GM06990 (cell line): ENCODE measurements around the gene TAPT1.

ENCODE experiments used
- DNase-seq: peaks from one replicate; pipeline ENCODE4 v3.0.0-alpha.2; 2011; ENCODE audit not compliant: insufficient read length; ENCODE audit errors: extremely low read depth
- H3K27me3 ChIP-seq: replicated peaks from 2 replicates; pipeline ENCODE4 v1.6.0; 2011; ENCODE audit warnings: low read length; ENCODE audit not compliant: control insufficient read depth, insufficient read depth
- H3K36me3 ChIP-seq: 2 replicates; pipeline ENCODE4 v1.5.1; 2011; ENCODE audit warnings: low read length; ENCODE audit not compliant: control insufficient read depth, insufficient read depth
- H3K4me3 ChIP-seq: replicated peaks from 2 replicates; pipeline ENCODE4 v1.5.1; 2011; ENCODE audit warnings: low read depth, mild to moderate bottlenecking, control low read depth, low read length
- TF ChIP-seq, protein P1 (sequence below): IDR thresholded peaks from 2 replicates; pipeline ENCODE4 v1.5.1; 2011; ENCODE audit warnings: low read length, control low read depth, mild to moderate bottlenecking, inconsistent platforms; ENCODE audit not compliant: insufficient read depth, poor library complexity, severe bottlenecking

TAPT1 gene

GRCh38 chr4:16217300-16218051 lies 8.8 kb downstream of the TAPT1 start:
- H3K36me3 ChIP-seq = no peaks in the 10 kb centered on the region; the same call in 1 of the 2 replicates
- H3K27me3 ChIP-seq = no peaks in the 10 kb centered on the region
- DNase-seq = peak; percentile 27
- TF ChIP-seq, protein P1, sequence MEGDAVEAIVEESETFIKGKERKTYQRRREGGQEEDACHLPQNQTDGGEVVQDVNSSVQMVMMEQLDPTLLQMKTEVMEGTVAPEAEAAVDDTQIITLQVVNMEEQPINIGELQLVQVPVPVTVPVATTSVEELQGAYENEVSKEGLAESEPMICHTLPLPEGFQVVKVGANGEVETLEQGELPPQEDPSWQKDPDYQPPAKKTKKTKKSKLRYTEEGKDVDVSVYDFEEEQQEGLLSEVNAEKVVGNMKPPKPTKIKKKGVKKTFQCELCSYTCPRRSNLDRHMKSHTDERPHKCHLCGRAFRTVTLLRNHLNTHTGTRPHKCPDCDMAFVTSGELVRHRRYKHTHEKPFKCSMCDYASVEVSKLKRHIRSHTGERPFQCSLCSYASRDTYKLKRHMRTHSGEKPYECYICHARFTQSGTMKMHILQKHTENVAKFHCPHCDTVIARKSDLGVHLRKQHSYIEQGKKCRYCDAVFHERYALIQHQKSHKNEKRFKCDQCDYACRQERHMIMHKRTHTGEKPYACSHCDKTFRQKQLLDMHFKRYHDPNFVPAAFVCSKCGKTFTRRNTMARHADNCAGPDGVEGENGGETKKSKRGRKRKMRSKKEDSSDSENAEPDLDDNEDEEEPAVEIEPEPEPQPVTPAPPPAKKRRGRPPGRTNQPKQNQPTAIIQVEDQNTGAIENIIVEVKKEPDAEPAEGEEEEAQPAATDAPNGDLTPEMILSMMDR = no peak
- H3K4me3 ChIP-seq = no peak overlapping the region

GRCh38 chr4:16213121-16213520 lies 13.2 kb downstream of the TAPT1 start:
- Histone ChIP-seq H3K36me3 (no peaks in the 10 kb centered on the region; the same call in 1 of the 2 replicates), H3K4me3 (no peak overlapping the region), H3K27me3 (no peaks in the 10 kb centered on the region)
- TF ChIP-seq, protein P1 = no peak
- no peak for DNase-seq

GRCh38 chr4:16212138-16212782 lies 14.0 kb downstream of the TAPT1 start:
- DNase-seq = no peak
- no peak overlapping the region for H3K4me3 ChIP-seq
- TF ChIP-seq, protein P1 = no peak
- no peaks in the 10 kb centered on the region; the same call in 1 of the 2 replicates for H3K36me3 ChIP-seq
- H3K27me3 ChIP-seq = no peaks in the 10 kb centered on the region

- no peak overlapping the region for H3K4me3 ChIP-seq
- DNase-seq = no peak
- peaks cover 2% of the 10 kb centered on the region for H3K36me3 ChIP-seq
- TF ChIP-seq, protein P1 = no peak
- no peaks in the 10 kb centered on the region for H3K27me3 ChIP-seq
Observed at GRCh38 chr4:16207409-16207808, 18.9 kb downstream of the TAPT1 start.

GRCh38 chr4:16206848-16207247 lies 19.4 kb downstream of the TAPT1 start:
- peaks cover 2% of the 10 kb centered on the region for H3K36me3 ChIP-seq
- H3K27me3 ChIP-seq = no peaks in the 10 kb centered on the region
- DNase-seq = no peak
- TF ChIP-seq, protein P1 = no peak
- no peak overlapping the region for H3K4me3 ChIP-seq
